HL-60 (cell line): ENCODE results near the gene HOOK2.

Experiments used
- CTCF ChIP-seq: IDR thresholded peaks from one replicate; pipeline ENCODE4 v1.5.1; 2011; ENCODE audit warnings: low read length, control low read depth, inconsistent platforms; ENCODE audit not compliant: insufficient read depth
- GABPA ChIP-seq: IDR thresholded peaks from 2 replicates; pipeline ENCODE4 v1.6.1; 2012; ENCODE audit warnings: low read depth
- POLR2AphosphoS5 ChIP-seq: IDR thresholded peaks from 2 replicates; pipeline ENCODE4 v1.6.1; 2012; ENCODE audit warnings: low read depth
- SPI1 ChIP-seq: IDR thresholded peaks from 2 replicates; pipeline ENCODE4 v1.6.1; 2012; ENCODE audit warnings: low read depth, mild to moderate bottlenecking, borderline replicate concordance

- TF ChIP-seq POLR2AphosphoS5 (no peak), CTCF (no peak), GABPA (no peak), SPI1 (no peak)
These were observed 23.7 kb downstream of the HOOK2 start, which contains the start of gene BEST2 for GRCh38 chr19:12751635-12752034.
